Kidney (tissue), 14 donors: Measurements from ENCODE around the gene TMTC1. TPM values are rescaled to one million over a fixed set of nuclear protein-coding genes. Genes with fewer than 3 reads are reported as not detected.
A peak's percentile ranks its signal among the peaks of the same experiment; 100 is the strongest.
"Not testable (repeated sequence)": the region's sequence is repeated elsewhere in the genome, so short reads cannot be mapped to it uniquely, and the experiment has no call there.

Source experiments
- DNase-seq, 5 donors: peaks; one replicate each; pipeline ENCODE4 v3.0.0-alpha.2; 2013 to 2020
- FAIRE-seq: peaks from 2 replicates; lab custom pipeline; 2012; peaks lifted over from hg19 to GRCh38; lab: Jason Lieb, UNC
- H3K27ac ChIP-seq, 2 donors: one replicate each; pipeline ENCODE4 v1.7.0; 2013; ENCODE audit warnings: low read depth in 2 of 2, low read length in 2 of 2, inconsistent platforms in 1 of 2
- H3K27me3 ChIP-seq: one replicate; pipeline ENCODE4 v1.7.1; 2013; ENCODE audit warnings: low read length, inconsistent platforms; ENCODE audit not compliant: control insufficient read depth, insufficient read depth
- H3K36me3 ChIP-seq, 3 donors: one replicate each; pipeline versions ENCODE4 v1.7.0 to v1.7.1; 2013; ENCODE audit warnings: low read length in 3 of 3, control low read depth in 1 of 3, inconsistent platforms in 1 of 3; ENCODE audit not compliant: insufficient read depth in 3 of 3, control insufficient read depth in 2 of 3
- H3K4me1 ChIP-seq, 3 donors: one replicate each; pipeline versions ENCODE4 v1.7.0 to v1.7.1; 2013; ENCODE audit warnings: low read length in 3 of 3, inconsistent platforms in 1 of 3, low read depth in 1 of 3; ENCODE audit not compliant: control insufficient read depth in 2 of 3, insufficient read depth in 2 of 3
- H3K4me3 ChIP-seq, 3 donors: one replicate each; pipeline versions ENCODE4 v1.7.0 to v1.8.1; 2013; ENCODE audit warnings: low read length in 3 of 3, control low read depth in 1 of 3, inconsistent platforms in 1 of 3
- H3K9ac ChIP-seq, 3 donors: one replicate each; pipeline versions ENCODE4 v1.7.0 to v1.7.1; 2013; ENCODE audit warnings: low read length in 3 of 3, control low read depth in 1 of 3, inconsistent platforms in 1 of 3
- H3K9me3 ChIP-seq, 3 donors: one replicate each; pipeline versions ENCODE4 v1.7.0 to v1.7.1; 2013; ENCODE audit warnings: low read length in 3 of 3, control low read depth in 1 of 3, inconsistent platforms in 1 of 3; ENCODE audit not compliant: control insufficient read depth in 2 of 3, insufficient read depth in 1 of 3
- intact Hi-C: fragments of 100-400 bp; cut with DNase I; formaldehyde crosslinking; loops from one replicate; pipeline ENCODE4 v1.11.1; 2022
- polyA plus RNA-seq: library from polyadenylated mRNA; stranded (reverse); fragments of 350-450 nt; fragmentation: Illumina TruSeq; extraction: RNeasy Lipid Tissue Mini Kit (QIAGEN cat#74804); gene quantifications from one replicate; pipeline ENCODE4 v1.2.3, GENCODE V29; 2014; ENCODE audit warnings: low read depth, low replicate concordance; ENCODE audit not compliant: insufficient read depth
- total RNA-seq: library from RNA; stranded (reverse); fragmentation: NEBNext Ultra II Directional; extraction: Animal tissue kit (Norgen Biotek cat#: 25700); gene quantifications from one replicate; pipeline ENCODE4 v1.2.1, GENCODE V29; 2021
- TF ChIP-seq, protein P1 (sequence below): IDR thresholded peaks from 3 replicates; pipeline ENCODE4 v1.5.1; 2012; ENCODE audit warnings: mild to moderate bottlenecking, moderate library complexity, borderline replicate concordance; ENCODE audit not compliant: insufficient read depth; ENCODE audit errors: extremely low read depth
- donor health status: control.
- donor health status: control.
- donor health status: control.
- donor health status: control.
- donor health status: control.
- donor health status: DM: yes; HTN: yes; CAD: no.
- donor health status: Normal renal cell carcinoma (clear cell type).

The TMTC1 gene
- total and polyA plus RNA-seq, 2 donors from 2014 or later: 10.9 to 58.8 TPM

DNA sequence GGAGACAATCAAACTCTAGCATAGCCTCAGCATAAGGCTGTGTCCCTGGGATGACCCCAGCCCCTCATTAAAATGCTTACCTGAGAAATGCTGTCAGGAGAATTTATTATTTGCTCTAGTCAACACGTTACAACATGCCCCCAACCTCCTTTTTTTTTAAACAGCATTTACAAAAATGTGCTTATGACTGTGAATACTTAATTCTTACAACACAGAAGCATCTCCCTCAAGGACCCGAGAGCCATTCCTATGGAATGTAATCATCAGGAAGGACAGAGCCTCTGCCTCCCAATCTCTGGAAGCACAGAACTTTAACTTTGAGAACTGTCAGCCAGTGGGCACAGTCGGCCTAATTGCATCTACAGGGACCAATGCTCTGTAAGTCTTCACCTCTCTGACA lies 149.7 kb downstream of the TMTC1 start:
- H3K36me3 ChIP-seq: no peaks in the 10 kb centered on the region
- no peak for FAIRE-seq
- H3K27me3 ChIP-seq: no peaks in the 10 kb centered on the region
- H3K4me3 ChIP-seq: no peak overlapping the region
- no peak overlapping the region for H3K9ac ChIP-seq
- DNase-seq: no peak
- H3K4me1 ChIP-seq: no peaks in the 10 kb centered on the region
- H3K9me3 ChIP-seq: no peaks in the 10 kb centered on the region
- intact Hi-C loops: no loop called here
- TF ChIP-seq, protein P1, sequence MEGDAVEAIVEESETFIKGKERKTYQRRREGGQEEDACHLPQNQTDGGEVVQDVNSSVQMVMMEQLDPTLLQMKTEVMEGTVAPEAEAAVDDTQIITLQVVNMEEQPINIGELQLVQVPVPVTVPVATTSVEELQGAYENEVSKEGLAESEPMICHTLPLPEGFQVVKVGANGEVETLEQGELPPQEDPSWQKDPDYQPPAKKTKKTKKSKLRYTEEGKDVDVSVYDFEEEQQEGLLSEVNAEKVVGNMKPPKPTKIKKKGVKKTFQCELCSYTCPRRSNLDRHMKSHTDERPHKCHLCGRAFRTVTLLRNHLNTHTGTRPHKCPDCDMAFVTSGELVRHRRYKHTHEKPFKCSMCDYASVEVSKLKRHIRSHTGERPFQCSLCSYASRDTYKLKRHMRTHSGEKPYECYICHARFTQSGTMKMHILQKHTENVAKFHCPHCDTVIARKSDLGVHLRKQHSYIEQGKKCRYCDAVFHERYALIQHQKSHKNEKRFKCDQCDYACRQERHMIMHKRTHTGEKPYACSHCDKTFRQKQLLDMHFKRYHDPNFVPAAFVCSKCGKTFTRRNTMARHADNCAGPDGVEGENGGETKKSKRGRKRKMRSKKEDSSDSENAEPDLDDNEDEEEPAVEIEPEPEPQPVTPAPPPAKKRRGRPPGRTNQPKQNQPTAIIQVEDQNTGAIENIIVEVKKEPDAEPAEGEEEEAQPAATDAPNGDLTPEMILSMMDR: no peak
- H3K27ac ChIP-seq: no peak overlapping the region

DNA sequence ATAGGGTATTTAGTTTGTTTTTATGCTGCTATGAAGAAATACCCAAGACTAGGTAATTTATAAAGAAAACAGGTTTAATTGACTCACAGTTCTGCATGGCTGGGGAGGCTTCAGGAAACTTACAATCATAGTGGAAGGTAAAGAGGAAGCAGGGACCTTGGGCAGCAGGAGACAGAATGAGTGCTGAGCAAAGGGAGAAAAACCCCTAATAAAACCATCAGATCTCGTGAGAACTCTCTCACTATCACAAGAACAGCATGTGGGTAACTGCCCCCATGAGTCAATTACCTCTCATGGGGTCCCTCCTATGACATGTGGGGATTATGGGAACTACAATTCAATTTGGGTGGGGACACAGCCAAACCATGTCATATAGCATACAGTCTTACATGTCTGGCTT lies 153.6 kb downstream of the TMTC1 start:
- DNase-seq, FAIRE-seq, H3K9me3 ChIP-seq, H3K27me3 ChIP-seq, H3K36me3 ChIP-seq, H3K4me1 ChIP-seq, intact Hi-C loops, H3K9ac ChIP-seq, H3K27ac ChIP-seq, H3K4me3 ChIP-seq: not testable (repeated sequence)

DNA sequence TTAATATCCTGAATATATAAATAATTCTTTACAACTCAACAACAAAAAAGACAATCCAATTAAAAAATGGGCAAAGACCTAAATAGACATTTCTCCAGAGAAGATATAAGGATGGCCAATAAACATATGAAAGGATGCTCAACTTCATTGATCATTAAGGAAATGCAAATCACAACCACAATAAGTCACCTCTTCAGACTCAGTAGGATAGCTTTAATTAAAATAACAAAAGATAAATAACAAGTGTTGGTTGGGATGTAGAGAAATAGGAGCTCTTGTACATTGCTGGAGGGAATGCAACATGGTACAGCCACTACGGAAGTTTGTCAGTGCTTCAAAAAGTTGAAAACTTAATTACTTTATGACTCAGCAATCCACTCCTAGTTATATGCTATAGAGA lies 156.5 kb downstream of the TMTC1 start:
- Histone ChIP-seq H3K9ac (no peak overlapping the region), H3K36me3 (no peaks in the 10 kb centered on the region), H3K27ac (no peak overlapping the region), H3K9me3 (no peaks in the 10 kb centered on the region), H3K27me3 (no peaks in the 10 kb centered on the region), H3K4me3 (no peak overlapping the region), H3K4me1 (no peaks in the 10 kb centered on the region)
- FAIRE-seq (no peak), DNase-seq (no peak)
- TF ChIP-seq, protein P1: no peak
- intact Hi-C loops: no loop called here

DNA sequence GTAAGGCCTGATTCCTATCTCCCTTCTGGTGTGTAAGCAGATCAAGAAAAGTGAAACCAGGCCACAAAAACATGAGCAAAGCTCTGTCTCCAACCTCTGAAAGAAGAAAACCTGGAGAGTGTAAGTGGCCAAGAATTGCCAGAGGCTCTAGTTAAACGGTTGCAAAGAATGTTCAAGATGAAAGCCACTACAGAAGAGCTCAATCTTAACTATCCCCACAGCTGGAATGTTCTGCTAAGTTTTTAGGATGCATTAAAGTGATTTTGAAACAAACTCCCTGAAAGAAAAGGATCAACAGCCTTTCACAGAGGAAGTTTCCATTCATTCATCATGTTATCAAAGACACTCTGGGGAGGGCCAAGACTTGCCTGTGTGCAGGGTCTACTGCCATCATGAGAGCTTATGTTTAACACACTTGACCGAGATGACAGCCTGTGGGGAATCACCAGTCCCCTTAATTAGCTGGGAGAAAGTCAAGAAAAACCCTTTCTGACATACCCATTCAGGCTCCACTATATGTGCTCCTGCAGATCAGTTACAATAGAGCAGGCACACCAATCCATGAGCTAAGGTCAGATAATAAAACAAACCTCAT lies 158.3 kb downstream of the TMTC1 start:
- TF ChIP-seq, protein P1: no peak
- FAIRE-seq: no peak
- H3K27me3 ChIP-seq: no peaks in the 10 kb centered on the region
- H3K4me1 ChIP-seq: no peaks in the 10 kb centered on the region
- DNase-seq: peak in 2 of 5 donors; percentile 16 to 70
- peak overlapping the region in 1 of 2 donors; percentile 9 for H3K27ac ChIP-seq
- H3K36me3 ChIP-seq: no peaks in the 10 kb centered on the region
- H3K4me3 ChIP-seq: no peak overlapping the region
- H3K9me3 ChIP-seq: no peaks in the 10 kb centered on the region
- intact Hi-C loops: no loop called here
- no peak overlapping the region for H3K9ac ChIP-seq
